Measurements from ENCODE around the gene TLX2.

Gene TLX2

DNA sequence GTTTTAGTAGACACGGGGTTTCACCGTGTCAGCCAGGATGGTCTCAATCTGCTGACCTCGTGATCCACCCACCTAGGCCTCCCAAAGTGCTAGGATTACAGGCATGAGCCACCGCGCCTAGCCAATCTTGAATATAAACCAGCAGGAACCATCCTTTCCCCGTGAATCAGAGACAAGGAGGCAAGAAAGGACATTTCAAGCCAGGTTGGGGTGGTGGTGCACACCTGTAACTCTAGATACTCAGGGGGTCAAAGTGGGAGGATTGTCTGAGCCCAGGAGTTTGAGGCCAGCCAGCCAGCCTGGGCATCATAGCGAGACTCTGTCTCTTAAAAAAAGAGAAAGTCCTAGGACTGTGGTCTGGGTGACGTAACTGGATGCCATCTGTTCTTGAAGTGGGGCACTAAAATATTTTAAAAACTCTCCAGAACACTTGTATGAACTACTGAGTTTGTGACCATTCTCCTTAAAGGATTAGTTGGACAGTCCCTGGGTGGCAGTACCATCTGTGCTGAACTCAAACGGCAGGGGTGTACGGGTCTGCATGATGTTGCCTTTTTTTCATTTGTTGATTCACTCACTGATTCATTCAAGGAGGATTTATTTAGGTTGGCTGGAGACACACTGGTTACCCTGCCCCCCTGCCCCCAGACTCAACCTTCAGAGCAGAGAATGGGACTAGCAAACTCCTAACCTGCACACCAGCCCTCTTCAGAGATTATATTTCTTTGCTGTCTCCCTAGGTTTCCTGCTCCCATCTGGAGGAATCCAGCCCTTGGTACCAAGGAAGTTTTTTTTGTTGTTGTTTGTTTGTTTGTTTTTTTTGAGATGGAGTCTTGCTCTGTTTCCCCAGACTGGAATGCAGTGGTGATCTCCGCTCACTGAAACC, 2.9 kb upstream of the TLX2 start:
- DNase-seq (ENCODE audit: low spot score), result no peak

DNA sequence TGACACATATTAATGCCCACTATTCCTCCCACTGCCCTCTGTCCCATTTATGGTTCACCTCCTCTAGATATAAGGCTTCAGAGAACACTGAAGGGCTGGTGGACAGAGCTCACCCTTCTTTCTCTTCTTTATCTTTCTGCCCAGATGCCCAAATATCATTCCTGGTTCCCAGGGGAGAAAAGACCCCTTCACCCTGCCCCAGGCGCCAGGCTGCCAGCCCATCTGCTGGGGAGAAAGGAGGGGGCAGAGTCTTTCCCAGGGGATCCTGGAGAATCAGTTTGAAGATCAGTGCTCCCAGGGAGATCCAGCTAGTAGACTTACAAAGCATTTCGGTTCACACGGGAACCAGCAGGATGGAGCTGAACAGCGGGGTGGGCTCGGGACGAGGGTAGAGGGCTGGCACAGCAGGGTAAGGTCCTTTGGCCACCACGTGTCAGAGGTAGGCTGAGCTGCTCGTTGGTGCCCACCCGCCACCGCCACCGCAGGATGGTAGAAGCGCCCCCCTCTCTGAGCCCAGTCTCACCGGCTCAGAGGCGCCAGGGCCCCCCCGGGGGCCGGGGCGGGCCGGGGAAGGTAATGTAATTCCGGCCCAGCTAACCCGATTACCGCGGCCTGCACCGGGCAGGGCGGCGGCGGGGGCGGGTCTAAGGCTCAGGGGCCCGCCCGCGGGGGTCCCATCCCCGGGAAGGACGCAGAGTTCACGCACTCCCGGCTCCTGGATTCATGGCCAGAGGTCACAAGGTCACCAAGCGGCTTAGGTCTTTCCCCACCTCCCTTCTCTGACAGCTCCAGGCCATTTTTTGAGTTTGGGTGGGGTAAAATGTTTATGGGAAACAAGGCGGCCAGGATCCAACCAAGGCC, 1.3 kb upstream of the TLX2 start:
- no peak for DNase-seq (ENCODE audit: low spot score)

DNA sequence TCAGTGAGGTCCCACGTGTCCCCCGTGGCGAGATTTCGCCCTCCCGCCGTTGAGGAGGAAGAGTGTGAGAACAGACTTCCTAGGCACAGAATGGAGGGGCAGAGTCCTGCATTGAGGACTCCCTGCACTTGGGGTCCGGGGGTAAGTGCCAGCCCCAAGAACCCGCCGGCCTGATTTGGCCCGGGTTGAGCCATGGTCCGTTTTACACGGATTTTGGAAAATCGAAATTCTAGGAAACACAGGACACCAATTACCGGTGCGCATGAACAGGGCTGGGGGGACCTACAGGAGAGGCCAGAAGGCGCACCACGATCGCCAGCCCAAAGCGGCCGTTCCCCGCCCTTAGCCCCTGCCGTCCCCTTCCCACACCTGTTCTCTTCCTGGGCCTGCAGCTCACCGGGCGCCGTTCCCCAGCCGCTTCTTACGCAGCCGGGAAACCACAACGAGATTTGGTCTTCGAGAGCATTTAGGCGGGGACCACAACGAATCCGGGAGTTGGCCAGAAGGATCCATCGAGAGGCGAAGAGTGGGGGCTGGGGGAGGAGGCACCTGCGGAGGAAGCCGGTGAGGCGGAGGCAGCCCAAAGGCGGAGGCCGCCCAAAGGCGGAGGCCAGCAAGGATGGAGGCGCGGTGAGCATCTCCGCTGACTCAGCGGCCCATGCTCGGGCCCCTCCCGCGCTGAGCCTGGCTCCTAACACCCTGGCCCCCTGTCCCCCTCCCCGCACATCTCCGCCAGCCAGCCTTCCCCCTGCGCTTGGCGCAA, 464 bp upstream of the TLX2 start:
- no peak for DNase-seq (ENCODE audit: low spot score)

DNA sequence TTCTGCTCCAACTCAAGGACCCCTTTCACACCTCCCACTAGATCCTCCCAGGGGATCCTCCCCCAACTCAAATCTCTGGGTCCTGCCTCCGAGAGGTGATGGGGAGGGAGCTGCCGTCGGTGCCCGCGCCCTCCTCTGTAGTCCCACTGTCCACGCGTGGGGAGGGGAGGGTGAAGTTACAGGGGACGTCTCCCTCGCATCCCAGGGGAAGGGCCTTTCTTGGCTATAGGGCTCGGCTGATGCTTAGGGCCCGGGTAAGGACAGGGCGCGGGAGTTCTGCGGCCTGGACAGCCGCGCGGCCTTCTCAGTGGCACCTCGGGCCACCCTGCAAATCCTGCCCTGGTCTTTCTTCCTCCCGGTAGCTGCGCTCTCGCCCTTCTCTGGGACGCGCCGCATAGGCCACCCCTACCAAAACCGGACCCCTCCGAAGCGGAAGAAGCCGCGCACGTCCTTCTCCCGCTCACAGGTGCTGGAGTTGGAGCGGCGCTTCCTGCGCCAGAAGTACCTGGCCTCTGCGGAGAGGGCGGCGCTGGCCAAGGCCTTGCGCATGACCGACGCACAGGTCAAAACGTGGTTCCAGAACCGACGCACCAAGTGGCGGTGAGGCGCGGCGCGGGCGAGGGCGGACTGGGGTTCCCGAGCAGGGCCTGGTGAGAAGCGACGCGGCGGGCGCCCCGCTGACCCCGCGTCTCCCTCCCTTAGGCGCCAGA, 1.2 kb downstream of the TLX2 start:
- no peak for DNase-seq (ENCODE audit: low spot score)

DNA sequence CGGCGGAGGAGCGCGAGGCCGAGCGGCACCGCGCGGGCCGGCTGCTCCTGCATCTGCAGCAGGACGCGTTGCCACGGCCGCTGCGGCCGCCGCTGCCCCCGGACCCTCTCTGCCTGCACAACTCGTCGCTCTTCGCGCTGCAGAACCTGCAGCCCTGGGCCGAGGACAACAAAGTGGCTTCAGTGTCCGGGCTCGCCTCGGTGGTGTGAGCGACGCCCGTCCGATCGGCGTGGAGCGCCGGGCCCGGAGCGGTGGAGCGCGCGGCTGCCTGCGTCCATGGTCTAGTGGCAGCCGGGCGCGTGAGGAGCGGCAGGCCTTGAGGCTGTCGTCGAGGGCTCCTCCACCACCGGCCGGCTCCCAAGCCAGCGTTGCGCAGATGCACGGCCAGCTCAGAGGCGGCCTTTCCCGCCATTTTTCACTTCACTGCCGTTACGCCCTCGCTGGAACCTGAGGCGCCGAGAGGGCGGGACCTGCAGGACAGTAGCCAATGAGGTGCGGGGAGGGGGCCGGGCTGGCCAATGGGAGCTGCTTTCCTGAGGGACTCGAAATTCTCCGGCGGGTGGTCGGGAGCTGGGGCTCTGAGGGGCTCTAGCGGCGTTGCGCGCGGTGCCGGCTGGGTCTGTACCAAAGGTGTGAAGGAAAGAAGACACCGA, 1.9 kb downstream of the TLX2 start:
- peak; percentile 19 for DNase-seq (ENCODE audit: low spot score)

DNA sequence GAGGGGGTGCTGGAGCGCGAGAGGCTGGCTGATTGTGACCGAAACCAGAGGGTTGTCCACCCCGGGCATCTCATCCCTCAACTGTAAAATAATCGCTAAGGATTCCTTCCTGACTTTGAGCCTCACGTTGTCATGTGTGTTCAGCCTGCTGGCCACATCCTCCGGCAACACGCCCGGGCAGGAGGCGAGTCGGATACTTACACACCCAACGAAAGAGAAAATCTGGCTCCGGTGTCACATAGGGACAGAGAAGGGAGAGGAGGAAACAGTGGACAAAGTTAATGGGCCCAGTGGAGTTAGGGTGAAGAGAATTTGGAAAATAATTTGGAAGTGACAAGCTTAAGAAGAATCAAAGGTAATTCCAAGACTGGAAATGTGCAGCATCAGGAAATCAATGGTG, 2.4 kb downstream of the TLX2 start:
- DNase-seq (ENCODE audit: low spot score), result no peak

DNA sequence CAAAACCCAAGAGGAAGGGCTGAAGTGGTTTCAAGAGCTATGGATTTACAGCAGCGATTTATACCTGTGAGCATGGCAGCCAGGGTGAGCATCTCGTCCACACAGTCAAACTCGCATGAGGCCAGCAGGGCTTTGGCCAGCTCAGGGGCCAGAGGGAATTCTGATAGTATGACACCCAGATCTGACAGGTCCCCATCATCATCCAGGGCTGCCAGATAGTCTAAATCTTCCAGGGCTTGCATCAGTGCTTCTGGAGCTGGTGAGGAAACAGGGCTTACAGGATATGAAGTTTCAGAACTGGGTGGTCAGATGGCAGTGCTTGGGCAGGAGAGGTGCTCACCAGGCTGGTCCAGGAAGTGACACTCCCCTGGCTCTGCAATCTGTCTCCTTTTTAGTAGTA, 8.3 kb downstream of the TLX2 start:
- no peak for DNase-seq (ENCODE audit: low spot score)

DNA sequence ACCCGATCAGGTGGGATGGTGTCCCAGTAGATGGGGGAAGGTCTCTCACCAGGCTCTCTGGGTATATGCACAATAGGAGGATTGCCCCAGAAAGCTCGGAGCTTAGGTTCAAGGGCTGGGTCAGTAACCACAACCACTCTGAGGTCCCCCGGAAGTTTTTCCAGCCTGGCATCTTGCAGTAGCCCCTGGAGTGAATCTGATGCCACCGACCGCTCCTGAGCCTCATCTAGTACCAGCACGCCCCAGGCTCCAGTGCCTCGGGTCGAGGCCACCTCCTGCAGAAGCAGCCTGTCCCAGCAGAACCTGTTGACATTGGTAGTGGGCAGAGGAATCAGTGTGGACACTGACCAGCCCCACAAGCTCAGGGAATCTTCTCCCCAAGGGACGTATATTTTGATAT, 9.8 kb downstream of the TLX2 start:
- no peak for DNase-seq (ENCODE audit: low spot score)

DNA sequence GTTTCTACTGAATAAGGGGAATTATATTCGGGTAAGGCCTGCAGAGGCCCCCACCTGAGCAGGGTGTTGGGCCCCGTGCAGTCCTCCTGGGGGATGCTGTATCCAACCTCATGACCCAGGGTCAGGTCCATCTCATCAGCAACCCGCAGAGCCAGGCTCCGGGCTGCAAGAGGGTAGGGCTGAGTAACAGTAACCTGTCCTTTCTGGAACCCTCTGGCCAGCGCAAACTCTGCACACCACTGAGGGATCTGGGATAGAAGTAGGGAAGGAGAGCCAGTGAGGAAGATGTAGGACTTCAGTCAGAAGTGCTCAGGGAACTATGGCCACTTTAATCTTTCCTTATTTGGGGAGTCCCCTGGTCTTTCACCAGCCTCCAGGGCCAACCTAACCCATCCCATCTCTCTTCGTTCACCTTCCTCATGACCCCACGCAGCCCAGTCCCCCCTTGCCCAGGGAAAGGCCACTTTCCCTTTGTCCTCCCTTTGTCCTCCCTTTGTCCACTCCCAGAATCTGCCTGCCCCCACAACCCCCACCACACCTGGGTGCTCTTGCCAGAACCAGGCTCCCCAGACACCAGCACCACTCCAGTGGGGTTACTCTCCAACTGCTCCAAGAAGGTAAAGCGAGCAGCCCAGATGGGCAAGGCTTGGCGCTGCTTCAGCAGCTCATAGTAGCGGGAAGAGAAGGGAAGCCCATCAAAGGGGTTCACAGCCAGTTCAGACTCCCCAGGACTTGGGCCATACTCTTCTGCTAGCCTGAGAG, 10.9 kb downstream of the TLX2 start:
- DNase-seq (ENCODE audit: low spot score), result no peak

DNA sequence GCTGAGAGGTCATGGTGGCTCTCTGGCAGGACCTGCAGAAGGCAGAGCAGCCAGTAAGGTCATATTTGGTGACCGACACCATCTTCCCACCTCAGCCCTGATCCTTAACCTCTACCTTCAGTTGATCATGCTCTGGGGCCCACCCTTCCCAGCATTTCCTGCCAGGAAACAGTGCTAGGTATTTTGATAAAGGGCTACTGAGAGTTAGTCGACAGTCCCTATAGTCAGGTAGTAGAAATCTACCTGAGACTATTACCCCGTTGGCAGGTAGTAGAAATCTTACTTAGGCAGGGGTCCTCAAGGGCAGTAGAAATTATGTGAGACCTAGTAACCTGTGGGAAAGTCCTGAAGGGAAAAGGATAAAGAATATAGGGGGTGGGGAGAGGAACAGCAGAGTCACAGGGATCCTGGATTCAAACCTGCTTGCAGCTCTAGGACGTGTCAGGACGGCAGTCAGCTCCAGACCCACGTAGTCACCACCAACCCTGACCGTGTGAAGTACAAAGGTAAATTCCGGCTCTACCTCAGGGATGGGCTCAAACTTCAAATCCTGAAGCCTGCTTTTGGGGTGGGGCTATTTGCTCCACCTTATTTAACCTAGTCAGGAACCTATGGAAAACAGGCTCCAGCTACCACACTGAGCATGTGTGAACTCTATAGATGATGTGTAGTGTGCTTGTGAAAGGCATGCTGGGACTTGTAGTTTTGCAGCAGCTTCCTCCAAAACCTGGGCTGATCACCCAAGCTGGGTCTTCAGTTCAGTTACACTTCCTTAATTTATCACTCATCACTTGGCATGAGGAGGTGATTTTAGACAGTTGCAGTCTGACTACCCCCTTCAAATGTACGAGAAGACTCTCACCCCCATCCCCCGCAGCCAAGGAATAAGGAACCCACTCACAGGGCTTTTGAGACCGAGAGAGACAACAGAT, 11.7 kb downstream of the TLX2 start, which contains the start of gene DQX1:
DQX1 (minus strand) TSS at position 515 of the 932 bp plus-strand sequence; CDS start at position 13, 502 bp downstream.
- peak; percentile 64 for DNase-seq (ENCODE audit: low spot score)

DNA sequence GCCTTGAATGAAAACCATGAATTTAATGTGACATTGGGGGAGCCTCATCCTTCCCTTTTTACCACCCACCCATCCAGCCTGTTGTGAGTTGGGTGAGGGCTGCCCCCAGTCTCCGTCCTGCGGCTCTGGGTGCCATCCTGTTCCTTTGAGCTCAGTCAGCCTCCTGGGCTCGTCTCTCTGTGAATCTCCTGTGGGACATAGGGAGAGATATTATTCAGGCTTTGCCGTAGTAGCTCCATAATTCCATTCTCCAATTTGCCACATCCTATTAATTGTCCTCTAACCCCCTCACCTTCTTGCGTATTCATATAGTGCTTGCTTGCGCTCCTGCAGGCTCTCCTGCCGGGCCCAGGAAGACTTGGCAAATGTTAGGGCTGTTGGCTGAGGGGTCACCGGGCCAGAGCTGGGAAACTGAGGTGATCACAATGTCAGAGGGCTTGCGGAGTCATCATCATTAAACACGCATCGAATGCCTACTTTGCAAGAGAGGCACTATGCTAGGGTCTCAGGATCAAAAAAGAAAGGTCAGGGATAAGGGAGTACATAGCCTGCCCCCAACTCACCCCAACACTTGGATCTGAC, 12.5 kb downstream of the TLX2 start:
- no peak for DNase-seq (ENCODE audit: low spot score)

DNA sequence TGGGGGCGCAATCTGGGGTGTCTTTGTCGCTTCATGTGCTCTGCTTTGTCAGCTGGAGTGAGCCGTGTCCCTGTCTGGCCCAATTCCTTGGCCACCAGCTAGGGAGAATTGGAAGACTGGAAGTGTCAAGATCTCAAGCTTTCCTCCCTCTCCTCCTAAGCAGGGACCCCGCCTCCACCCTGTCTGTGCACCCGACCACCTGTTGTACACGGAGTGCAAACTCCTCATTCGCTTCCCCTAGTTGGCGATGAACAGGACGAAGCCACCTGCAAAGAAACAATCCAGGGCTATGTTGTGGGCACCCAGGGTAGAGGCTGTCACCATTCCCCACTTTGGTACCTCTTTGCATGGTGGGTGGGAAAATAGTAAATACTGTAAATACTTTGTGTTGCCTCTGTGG, 13.5 kb downstream of the TLX2 start:
- DNase-seq (ENCODE audit: low spot score), result no peak

DNA sequence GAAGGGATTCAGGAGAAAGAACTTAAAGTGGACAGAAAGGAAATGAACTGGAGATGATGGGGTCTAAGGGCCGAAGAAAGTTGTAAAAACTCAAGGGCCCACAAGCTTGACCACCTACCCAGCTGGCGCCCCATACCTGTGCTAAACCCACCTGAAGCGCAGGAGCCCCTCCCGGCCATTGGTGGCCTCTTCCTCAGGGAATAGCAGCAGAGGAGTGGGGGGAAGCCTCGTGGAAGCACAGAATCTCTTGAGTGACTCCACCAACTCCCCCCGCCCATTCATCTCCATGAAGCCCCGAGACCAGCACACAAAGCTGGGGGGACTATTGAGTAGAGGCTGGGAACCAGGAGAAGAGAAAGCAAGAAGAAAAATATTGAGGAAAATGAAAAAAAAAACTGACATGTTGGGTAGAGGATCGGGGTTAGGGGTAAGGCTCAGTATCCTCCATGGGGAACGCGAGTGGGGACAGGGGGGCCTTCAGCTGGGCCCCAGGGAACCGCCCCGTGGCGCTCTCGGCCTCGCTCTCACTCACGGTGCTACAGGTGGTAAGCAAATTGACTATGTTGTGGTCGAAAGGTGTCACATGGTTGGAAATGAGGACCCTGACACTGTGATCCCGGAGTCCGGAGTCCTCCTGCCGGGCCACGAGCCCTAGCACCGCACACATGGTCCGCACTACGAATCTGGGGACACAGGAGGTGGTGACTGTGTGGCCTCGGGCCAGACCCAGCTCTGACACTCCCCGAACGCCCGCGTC, 14.5 kb downstream of the TLX2 start:
- DNase-seq (ENCODE audit: low spot score), result no peak

DNA sequence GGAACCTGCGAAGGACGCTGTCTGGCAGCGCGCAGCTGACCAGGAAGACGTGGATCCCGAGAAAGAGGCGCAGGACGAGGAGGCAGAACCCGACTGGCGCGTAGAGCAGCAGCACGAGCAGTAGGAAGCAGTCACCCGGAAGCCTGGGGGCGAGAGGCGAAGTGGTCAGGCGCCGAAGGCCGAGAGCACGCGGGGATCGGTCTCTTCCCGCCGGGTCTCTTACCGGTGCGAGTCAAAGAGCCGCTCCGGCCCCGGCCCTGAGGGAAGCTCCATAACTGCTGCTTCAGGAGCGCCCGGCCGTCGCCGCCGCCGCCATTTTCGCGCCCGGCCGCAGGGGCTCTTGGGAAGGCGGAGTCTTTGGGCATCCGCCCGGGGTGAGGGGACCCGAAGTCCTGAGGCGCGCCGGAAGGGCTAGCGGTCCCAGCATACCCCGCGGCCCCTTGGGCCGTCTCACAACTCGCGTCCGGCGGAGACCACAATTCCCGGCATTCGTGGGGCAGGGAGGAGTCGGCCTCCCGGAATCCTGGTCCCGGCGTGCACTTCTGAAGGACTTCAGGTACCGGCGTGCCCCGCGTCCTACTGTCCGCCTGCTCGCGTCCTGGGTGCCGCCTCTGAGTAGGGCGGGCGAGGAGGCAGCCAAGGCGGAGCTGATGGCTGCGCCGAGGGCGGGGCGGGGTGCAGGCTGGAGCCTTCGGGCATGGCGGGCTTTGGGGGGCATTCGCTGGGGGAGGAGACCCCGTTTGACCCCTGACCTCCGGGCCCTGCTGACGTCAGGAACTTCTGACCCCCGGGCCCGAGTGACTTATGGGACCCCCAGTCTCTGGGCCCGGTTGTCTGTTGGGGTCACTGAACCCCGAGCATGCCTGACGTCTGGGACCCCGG, 15.3 kb downstream of the TLX2 start, which contains the start of the genes AUP1 and HTRA2:
AUP1 (minus strand) TSS at position 350 of the 882 bp plus-strand sequence; CDS start at position 273, 77 bp downstream.
HTRA2 (plus strand) TSS at position 577 of the 882 bp plus-strand sequence; CDS start at position 651, 74 bp downstream.
- peak; percentile 98 for DNase-seq (ENCODE audit: low spot score)

DNA sequence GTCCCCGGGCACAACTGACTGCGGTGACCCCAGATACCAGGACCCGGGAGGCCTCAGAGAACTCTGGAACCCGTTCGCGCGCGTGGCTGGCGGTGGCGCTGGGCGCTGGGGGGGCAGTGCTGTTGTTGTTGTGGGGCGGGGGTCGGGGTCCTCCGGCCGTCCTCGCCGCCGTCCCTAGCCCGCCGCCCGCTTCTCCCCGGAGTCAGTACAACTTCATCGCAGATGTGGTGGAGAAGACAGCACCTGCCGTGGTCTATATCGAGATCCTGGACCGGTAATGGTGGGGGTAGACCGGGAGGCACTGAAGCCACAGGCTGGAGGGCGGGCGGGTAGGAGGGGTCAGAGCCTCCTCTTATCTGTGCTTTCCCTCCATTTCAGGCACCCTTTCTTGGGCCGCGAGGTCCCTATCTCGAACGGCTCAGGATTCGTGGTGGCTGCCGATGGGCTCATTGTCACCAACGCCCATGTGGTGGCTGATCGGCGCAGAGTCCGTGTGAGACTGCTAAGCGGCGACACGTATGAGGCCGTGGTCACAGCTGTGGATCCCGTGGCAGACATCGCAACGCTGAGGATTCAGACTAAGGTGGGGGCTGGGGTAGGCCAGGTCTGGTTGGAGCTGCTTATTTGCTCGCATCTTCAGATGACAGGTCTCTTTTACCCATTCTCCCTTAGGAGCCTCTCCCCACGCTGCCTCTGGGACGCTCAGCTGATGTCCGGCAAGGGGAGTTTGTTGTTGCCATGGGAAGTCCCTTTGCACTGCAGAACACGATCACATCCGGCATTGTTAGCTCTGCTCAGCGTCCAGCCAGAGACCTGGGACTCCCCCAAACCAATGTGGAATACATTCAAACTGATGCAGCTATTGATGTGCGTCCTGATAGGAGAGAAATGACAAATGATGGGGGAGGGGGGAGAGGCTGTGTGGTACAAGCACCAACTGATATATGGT, 16.3 kb downstream of the TLX2 start:
- no peak for DNase-seq (ENCODE audit: low spot score)

DNA sequence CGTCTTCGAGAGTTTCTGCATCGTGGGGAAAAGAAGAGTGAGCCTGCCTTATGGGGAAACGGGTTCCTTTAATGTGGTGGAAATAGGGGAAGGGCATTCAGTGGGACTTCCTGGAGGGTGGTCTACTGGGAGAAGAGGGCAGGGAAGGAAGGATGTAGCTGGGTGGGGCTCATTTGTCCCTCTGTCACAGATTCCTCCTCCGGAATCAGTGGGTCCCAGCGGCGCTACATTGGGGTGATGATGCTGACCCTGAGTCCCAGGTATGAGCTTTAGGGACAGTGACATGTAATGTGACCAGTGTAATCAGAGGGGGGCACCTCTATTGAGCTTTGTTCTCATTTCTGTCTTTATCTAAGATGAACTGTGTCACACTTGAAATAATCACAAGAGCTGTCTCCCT, 17.4 kb downstream of the TLX2 start:
- no peak for DNase-seq (ENCODE audit: low spot score)
